ENCODE measurements around the gene FNBP1. TPM values are rescaled to one million over a fixed set of nuclear protein-coding genes. Genes with fewer than 3 reads are reported as not detected.

FNBP1 gene
- total and polyA plus RNA-seq, 2 of the 8 experiments (the other 6 are each of a cell fraction or from before 2014, with no cell fraction given): 7.2 to 40.9 TPM

- no peak overlapping the region for H2BK120ac ChIP-seq (replicated peaks; ENCODE audit: low read depth, low read length)
- H3K4me1 ChIP-seq (replicated peaks in 1 of 4; ENCODE audit: control insufficient read depth in 3 of 4, insufficient read depth in 4 of 4, low read length in 3 of 4): no peaks in the 10 kb centered on the region
- H2BK20ac ChIP-seq (ENCODE audit: low read length): no peak overlapping the region
- ChIA-PET CTCF (ENCODE audit: partially characterized antibody) (interaction anchor here (0.7 kb wide), 1 partner anchor 1515 kb away, joined by 4 read pairs; no protein-coding TSS in a partner anchor), POLR2A (ENCODE audit: partially characterized antibody) (no interaction called here)
- FAIRE-seq (no peak), DNase-seq (ENCODE audit: low read depth in 1 of 2, low spot score in 2 of 2) (no peak)
- no peak overlapping the region for H3K9ac ChIP-seq (replicated peaks in 1 of 4; ENCODE audit: extremely low read depth in 1 of 4, low read depth in 3 of 4, low read length in 3 of 4)
- H3K18ac ChIP-seq (ENCODE audit: extremely low read depth, low read length): no peak overlapping the region
- no peak overlapping the region for H4K91ac ChIP-seq (replicated peaks; ENCODE audit: insufficient read length, low read length)
- no peaks in the 10 kb centered on the region for H3K27me3 ChIP-seq (replicated peaks in 1 of 4; ENCODE audit: control insufficient read depth in 3 of 4, extremely low read depth in 1 of 4, insufficient read depth in 3 of 4, low read length in 3 of 4)
- H2BK12ac ChIP-seq (ENCODE audit: low read depth, low read length): no peak overlapping the region
- no peak overlapping the region for H2AFZ ChIP-seq (ENCODE audit: low read length)
- H3K14ac ChIP-seq (ENCODE audit: insufficient read length): no peak overlapping the region
- H3K23ac ChIP-seq (ENCODE audit: insufficient read length): no peak overlapping the region
- no peak overlapping the region for H2BK5ac ChIP-seq (ENCODE audit: low read depth, low read length)
- no peak overlapping the region for H2AK5ac ChIP-seq (ENCODE audit: low read depth, low read length)
- no peaks in the 10 kb centered on the region for H3K79me2 ChIP-seq (ENCODE audit: control insufficient read depth in 1 of 2, insufficient read depth in 2 of 2, low read length in 2 of 2)
- no peaks in the 10 kb centered on the region; a peak in 3 of 8 replicates for H3K36me3 ChIP-seq (ENCODE audit: control insufficient read depth in 2 of 4, insufficient read depth in 4 of 4, low read length in 3 of 4)
- H4K20me1 ChIP-seq (replicated peaks in 1 of 2; ENCODE audit: control insufficient read depth in 1 of 2, insufficient read depth in 2 of 2, low read length in 2 of 2): no peaks in the 10 kb centered on the region
- 100% methylated on average over 3 of the region's 3 CpGs; no CpG with 5 or more reads in 1 of the 2 experiments for WGBS, 2 experiments (ENCODE audit: extremely low coverage in 1 of 2, insufficient coverage in 1 of 2, insufficient read length in 1 of 2, insufficient replicate concordance in 2 of 2, low coverage in 1 of 2, low lambda C conversion rate in 2 of 2, missing lambda C conversion rate in 1 of 2)
- no peak overlapping the region for H4K8ac ChIP-seq (ENCODE audit: extremely low read depth, insufficient read depth, low read length)
- no peak overlapping the region for H3K27ac ChIP-seq (ENCODE audit: low read depth, low read length)
- no peak overlapping the region for H3K56ac ChIP-seq (replicated peaks; ENCODE audit: insufficient read length, low read depth, low read length)
- H2BK15ac ChIP-seq (ENCODE audit: low read length): no peak overlapping the region
- H4K5ac ChIP-seq (ENCODE audit: insufficient read length, low read depth, low read length): no peak overlapping the region
- no peak overlapping the region for H3K4me3 ChIP-seq (ENCODE audit: extremely low read depth in 1 of 4, insufficient read depth in 2 of 4, low read depth in 3 of 4, low read length in 4 of 4)
- H3K9me3 ChIP-seq (ENCODE audit: insufficient read depth in 2 of 2, low read depth in 1 of 2, low read length in 1 of 2): no peaks in the 10 kb centered on the region
- H3K23me2 ChIP-seq (ENCODE audit: low read depth, low read length): no peaks in the 10 kb centered on the region
- H3K4ac ChIP-seq (replicated peaks; ENCODE audit: insufficient read length, low read depth, low read length): no peak overlapping the region
- no peak overlapping the region for H3K4me2 ChIP-seq (ENCODE audit: insufficient read depth in 1 of 2, low read depth in 2 of 2, low read length in 2 of 2)
- H3K79me1 ChIP-seq (ENCODE audit: low read depth, low read length): no peaks in the 10 kb centered on the region
- TF ChIP-seq SIRT6 (IDR thresholded peaks at IDR 0.05; ENCODE audit: low read length) (no peak), RBBP5 (IDR thresholded peaks at IDR 0.05; ENCODE audit: borderline replicate concordance, low read depth, low read length) (no peak)
These were observed 90.7 kb downstream of the FNBP1 start for GRCh38 chr9:129952337-129952736.
